K562 (cell line): Measurements from ENCODE around the gene NRGN. TPM values are rescaled to one million over a fixed set of nuclear protein-coding genes. Genes with fewer than 3 reads are reported as not detected.

Experiments used
- ATAC-seq: fragments of 200-7000 bp; cut with Tn5 transposase; 3 replicates; pipeline ENCODE4 v1.9.1; 2020; ENCODE audit warnings: moderate library complexity
- BruUV-seq: library from RNA; stranded (reverse); fragments of 400-500 nt; replicated peaks from 2 replicates; lab custom pipeline; 2021; lab: Mats Ljungman, UMichigan
- CTCF ChIA-PET: fragments of 300-600 bp; formaldehyde crosslinking; extraction: SDS; loops from one replicate; lab custom pipeline; 2021; ENCODE audit warnings: low intra/inter-chr PET ratio; lab: Yijun Ruan, JAX
- POLR2A ChIA-PET: fragments of 300-600, 350-650 bp; sonication (Branson Sonifier 250); formaldehyde crosslinking; extraction: SDS; loops from one replicate; lab custom pipeline; 2021; ENCODE audit warnings: antibody characterized with exemption, inconsistent platforms; lab: Yijun Ruan, JAX
- DNase-seq, 4 experiments: peaks; one replicate each; pipeline versions ENCODE4 v3.0.0 to v3.0.0-alpha.2; 2011 to 2018; ENCODE audit warnings: low spot score in 3 of 4, mixed read lengths in 3 of 4; ENCODE audit errors: extremely low read depth in 1 of 4
- FAIRE-seq: peaks from 2 replicates; lab custom pipeline; 2011; peaks lifted over from hg19 to GRCh38; lab: Jason Lieb, UNC
- H2AFZ ChIP-seq: 2 replicates; pipeline ENCODE4 v1.6.0; 2011; ENCODE audit warnings: low read depth, low read length, control low read depth, inconsistent platforms
- H3K27ac ChIP-seq: fragments of 200-600 bp; 3 replicates; pipeline ENCODE4 v1.8.0; 2011; ENCODE audit warnings: low read depth, mild to moderate bottlenecking, control low read depth, inconsistent platforms, low read length, moderate library complexity, mixed read lengths; ENCODE audit errors: extremely low read depth
- H3K27me3 ChIP-seq, 2 experiments: fragments of 300-600 bp in 1 of 2; 2 replicates in 1 of 2; 3 replicates in 1 of 2; pipeline versions ENCODE4 v1.6.0 to v1.8.0; 2011; ENCODE audit warnings: inconsistent platforms in 2 of 2, low read length in 2 of 2, mild to moderate bottlenecking in 1 of 2, mixed read lengths in 1 of 2, moderate library complexity in 1 of 2; ENCODE audit not compliant: control insufficient read depth in 2 of 2, insufficient read depth in 2 of 2
- H3K36me3 ChIP-seq: fragments of 300-600 bp; 3 replicates; pipeline ENCODE4 v1.8.0; 2011; ENCODE audit warnings: mild to moderate bottlenecking, low read length, inconsistent platforms; ENCODE audit not compliant: control insufficient read depth, insufficient read depth
- H3K4me1 ChIP-seq, 2 experiments: fragments of 200-600 bp in 1 of 2; replicated peaks in 1 of 2; 2 replicates in 1 of 2; 3 replicates in 1 of 2; pipeline versions ENCODE4 v1.5.1 to v1.8.0; 2011; ENCODE audit warnings: inconsistent platforms in 2 of 2, low read length in 2 of 2, mild to moderate bottlenecking in 1 of 2, mixed read lengths in 1 of 2, moderate library complexity in 1 of 2; ENCODE audit not compliant: control insufficient read depth in 2 of 2, insufficient read depth in 2 of 2
- H3K4me2 ChIP-seq: 2 replicates; pipeline ENCODE4 v1.6.1; 2011; ENCODE audit warnings: low read length, control low read depth, inconsistent platforms, mixed read lengths; ENCODE audit not compliant: insufficient read depth
- H3K4me3 ChIP-seq: fragments of 200-600 bp; sonication (generic), shearing (Covaris generic); 2 replicates; pipeline ENCODE4 v1.5.1; 2016; ENCODE audit warnings: control low read depth, inconsistent platforms
- H3K79me2 ChIP-seq: fragments of 200-600 bp; 3 replicates; pipeline ENCODE4 v1.8.0; 2011; ENCODE audit warnings: low read length, inconsistent platforms; ENCODE audit not compliant: control insufficient read depth, insufficient read depth
- H3K9ac ChIP-seq, 2 experiments: 2 replicates each; pipeline versions ENCODE4 v1.6.0 to v1.6.1; 2011; ENCODE audit warnings: low read depth in 2 of 2, low read length in 2 of 2, control low read depth in 1 of 2, inconsistent platforms in 1 of 2, mild to moderate bottlenecking in 1 of 2, mixed read lengths in 1 of 2; ENCODE audit not compliant: insufficient read depth in 1 of 2
- H3K9me1 ChIP-seq: one replicate; pipeline ENCODE4 v1.6.0; 2011; ENCODE audit warnings: inconsistent platforms, mild to moderate bottlenecking, low read length, moderate library complexity; ENCODE audit not compliant: control insufficient read depth, insufficient read depth
- H3K9me3 ChIP-seq: replicated peaks from 2 replicates; pipeline ENCODE4 v1.5.1; 2011; ENCODE audit warnings: low read depth, low read length, inconsistent platforms; ENCODE audit not compliant: control insufficient read depth, insufficient read depth
- H4K20me1 ChIP-seq: replicated peaks from 2 replicates; pipeline ENCODE4 v1.6.1; 2011; ENCODE audit warnings: low read length, inconsistent platforms, mixed read lengths; ENCODE audit not compliant: control insufficient read depth, insufficient read depth
- FOSL1 ChIP-seq: fragments of 200-800 bp; sonication (Bioruptor generic); conservative IDR thresholded peaks from 2 replicates; pipeline ENCODE4 v1.6.1; 2016; ENCODE audit warnings: missing genetic modification characterization, missing compliant biosample characterization
- IRF9 ChIP-seq: fragments of 450-650 bp; IDR thresholded peaks from 2 replicates; pipeline ENCODE4 v1.6.1; 2016; ENCODE audit warnings: missing biosample characterization, missing genetic modification characterization
- PKNOX1 ChIP-seq: fragments of 450-650 bp; IDR thresholded peaks from 2 replicates; pipeline ENCODE4 v1.6.1; 2016
- PRMT5 ChIP-seq: sonication (generic); formaldehyde crosslinking; IDR thresholded peaks from 2 replicates; pipeline ENCODE4 v1.5.0; 2020; ENCODE audit warnings: missing genetic modification reagents
- REST ChIP-seq, 2 experiments: fragments of 450-650 bp; formaldehyde crosslinking in 1 of 2; IDR thresholded peaks; 2 replicates each; pipeline versions ENCODE4 v1.4.0 to v1.6.1; 2014 to 2020; ENCODE audit warnings: mild to moderate bottlenecking in 2 of 2, borderline replicate concordance in 1 of 2, low read depth in 1 of 2
- TAF7 ChIP-seq: fragments of 450-650 bp; IDR thresholded peaks from 2 replicates; pipeline ENCODE4 v1.6.1; 2016; ENCODE audit warnings: missing genetic modification characterization, missing compliant biosample characterization
- WGBS: fragments of 100-300 bp; shearing (Covaris generic); methylation state at CpG from one replicate; pipeline ENCODE4 v1.1.6; 2016; ENCODE audit warnings: low coverage, mixed read lengths; ENCODE audit not compliant: insufficient coverage; ENCODE audit errors: missing lambda C conversion rate; 5-methylcytosine and 5-hydroxymethylcytosine counted together
- in situ Hi-C: fragments of 300-500 bp; cut with MboI; formaldehyde crosslinking; loops from 4 replicates; pipeline ENCODE4 v1.15.0; 2018; ENCODE audit warnings: inconsistent platforms, mixed read lengths
- intact Hi-C: fragments of 100-400 bp; cut with micrococcal nuclease; formaldehyde crosslinking; loops from 2 replicates; pipeline ENCODE4 v1.14.2; 2022
- polyA plus RNA-seq, 8 experiments: library from polyadenylated mRNA; depleted of rRNA in 4 of 8; stranded (reverse) in 5 of 8; unstranded in 3 of 8; fragments of >200 nt; fragmentation: Nextera tagmentation in 2 of 8; fragmentation: Illumina TruSeq in 1 of 8; extraction: Ambion mirVana in 2 of 8; extraction: Trizol in 1 of 8; gene quantifications; 2 replicates each; pipeline versions ENCODE4 v1.2.1 to v1.2.3, GENCODE V29; 2011 to 2014; ENCODE audit warnings: inconsistent platforms in 1 of 8, missing spikeins in 1 of 8
- total RNA-seq, 7 experiments: library from RNA; depleted of rRNA in 6 of 7; stranded (reverse); fragments of >200 nt in 6 of 7; fragmentation: Illumina TruSeq in 2 of 7; extraction: Trizol in 2 of 7; gene quantifications; 2 replicates each; pipeline versions ENCODE4 v1.2.1 to v1.2.3, GENCODE V29; 2011 to 2021; ENCODE audit warnings: low replicate concordance in 1 of 7
- TF ChIP-seq, protein P1 (sequence below), 2 experiments: fragments of 250-450 bp in 1 of 2; fragments of 450-650 bp in 1 of 2; sonication (Bioruptor Pico) in 1 of 2; IDR thresholded peaks; 2 replicates each; pipeline versions ENCODE4 v1.6.1 to v1.8.0; 2016 to 2021; ENCODE audit warnings: mild to moderate bottlenecking in 2 of 2, moderate library complexity in 2 of 2, missing compliant biosample characterization in 1 of 2, missing genetic modification characterization in 1 of 2

Gene NRGN
- total and polyA plus RNA-seq, 9 of the 15 experiments (the other 6 are each of a cell fraction or from before 2014, with no cell fraction given) = 0.29 to 7.8 (median 3.5) TPM; not detected in 2

- Histone ChIP-seq H3K9ac (no peak overlapping the region), H3K79me2 (peaks cover 20% of the 10 kb centered on the region), H3K4me3 (no peak overlapping the region), H3K4me1 (0 out of 5 replicates have a peak, but pooled peaks cover 0 to 3% of the 10 kb centered on the region in 2 experiments), H3K9me3 (no peaks in the 10 kb centered on the region), H3K9me1 (no peaks in the 10 kb centered on the region), H3K27ac (no peak overlapping the region), H3K36me3 (no peaks in the 10 kb centered on the region; the same call in 2 of the 3 replicates), H2AFZ (no peak overlapping the region), H3K27me3 (no peaks in the 10 kb centered on the region), H4K20me1 (no peaks in the 10 kb centered on the region), H3K4me2 (no peak overlapping the region)
- FAIRE-seq (peak; percentile 83), ATAC-seq (peak; percentile 93), DNase-seq (peak; percentile 31 to 76 (median 48))
- ChIA-PET POLR2A (interaction anchor here (0.9 to 1.5 kb wide), 5 partner anchors 9 to 30 kb away, joined by 3 to 4 read pairs (median 3); no protein-coding TSS in a partner anchor), CTCF (interaction anchor here (1.1 to 1.8 kb wide), 6 partner anchors 31 to 724 kb away, joined by 3 to 10 read pairs (median 6); partner anchors contain the start of gene ESAM)
- no TSS peak for BruUV-seq
- intact Hi-C loops (loop anchor here (1.0 to 2.0 kb wide), 3 partner anchors 30 to 149 kb away; no protein-coding TSS in a partner anchor), in situ Hi-C loops (no loop called here)
- 87% methylated on average over 2 of the region's 2 CpGs for WGBS
- TF ChIP-seq IRF9 (tag) (no peak), REST (IDR thresholded peaks at IDR 0.05; ENCODE audit: borderline replicate concordance) (peak; percentile 21; the same call in 1 of the 2 replicates), REST (CRISPR knock-in tag; IDR thresholded peaks at IDR 0.05; ENCODE audit: low read depth) (no peak), TAF7 (no peak), FOSL1 (tag) (peak; percentile 18; the same call in 1 of the 2 replicates), PRMT5 (no peak), PKNOX1 (0 out of 2 replicates have a peak, but pooled peaks have one; percentile 36)
- TF ChIP-seq, protein P1, sequence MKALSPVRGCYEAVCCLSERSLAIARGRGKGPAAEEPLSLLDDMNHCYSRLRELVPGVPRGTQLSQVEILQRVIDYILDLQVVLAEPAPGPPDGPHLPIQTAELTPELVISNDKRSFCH (CRISPR knock-in tag; IDR thresholded peaks at IDR 0.05) = no peak
- TF ChIP-seq, protein P1 (tag; IDR thresholded peaks at IDR 0.05) = no peak
These were observed 53.9 kb downstream of the NRGN start for GRCh38 chr11:124793466-124794278.
